ENCODE results near the gene SEPHS1. TPM values are rescaled to one million over a fixed set of nuclear protein-coding genes. Genes with fewer than 3 reads are reported as not detected.

SEPHS1 gene
- total RNA-seq, 1 donor from 2014 or later: 51.1 TPM

- Mint-ChIP-seq H3K4me1 (ENCODE audit: low read depth, unreplicated experiment) (peaks cover 17% of the 10 kb centered on the region), H3K4me3 (ENCODE audit: unreplicated experiment) (no peak overlapping the region), H3K27me3 (ENCODE audit: unreplicated experiment) (peaks cover 4% of the 10 kb centered on the region), H3K9me3 (ENCODE audit: unreplicated experiment) (no peaks in the 10 kb centered on the region), H3K27ac (ENCODE audit: unreplicated experiment) (no peak overlapping the region), H3K36me3 (ENCODE audit: unreplicated experiment) (no peaks in the 10 kb centered on the region)
- no peak for DNase-seq
- TF ChIP-seq CTCF (IDR thresholded peaks at IDR 0.05; ENCODE audit: partially characterized antibody, unreplicated experiment): no peak
Observed at GRCh38 chr10:13268841-13269240, 79.3 kb downstream of the SEPHS1 start.

- Mint-ChIP-seq H3K27me3 (ENCODE audit: unreplicated experiment) (peaks cover 6% of the 10 kb centered on the region), H3K27ac (ENCODE audit: unreplicated experiment) (no peak overlapping the region), H3K36me3 (ENCODE audit: unreplicated experiment) (no peaks in the 10 kb centered on the region), H3K9me3 (ENCODE audit: unreplicated experiment) (no peaks in the 10 kb centered on the region), H3K4me1 (ENCODE audit: low read depth, unreplicated experiment) (peaks cover 17% of the 10 kb centered on the region), H3K4me3 (ENCODE audit: unreplicated experiment) (no peak overlapping the region)
- no peak for TF ChIP-seq CTCF (IDR thresholded peaks at IDR 0.05; ENCODE audit: partially characterized antibody, unreplicated experiment)
- DNase-seq: no peak
Observed at GRCh38 chr10:13268310-13268709, 79.8 kb downstream of the SEPHS1 start.

Other genes starting within 250 kb of the SEPHS1 start
- 90.6 TPM for gene OPTN, start 248.1 kb downstream of the SEPHS1 start, total RNA-seq (ENCODE audit: unreplicated experiment)
- 5.0 TPM for gene MCM10, start 186.7 kb downstream of the SEPHS1 start, total RNA-seq (ENCODE audit: unreplicated experiment)
- not detected for gene UCMA, start 113.9 kb downstream of the SEPHS1 start, total RNA-seq (ENCODE audit: unreplicated experiment)
- gene PHYH, start 48.2 kb downstream of the SEPHS1 start, total RNA-seq (ENCODE audit: unreplicated experiment): 20.4 TPM
- 3.1 TPM for gene BEND7, start 180.7 kb upstream of the SEPHS1 start, total RNA-seq (ENCODE audit: unreplicated experiment)
- gene PRPF18, start 238.7 kb upstream of the SEPHS1 start, total RNA-seq (ENCODE audit: unreplicated experiment): 24.7 TPM